ENCODE results near the gene KRT73.

DNA sequence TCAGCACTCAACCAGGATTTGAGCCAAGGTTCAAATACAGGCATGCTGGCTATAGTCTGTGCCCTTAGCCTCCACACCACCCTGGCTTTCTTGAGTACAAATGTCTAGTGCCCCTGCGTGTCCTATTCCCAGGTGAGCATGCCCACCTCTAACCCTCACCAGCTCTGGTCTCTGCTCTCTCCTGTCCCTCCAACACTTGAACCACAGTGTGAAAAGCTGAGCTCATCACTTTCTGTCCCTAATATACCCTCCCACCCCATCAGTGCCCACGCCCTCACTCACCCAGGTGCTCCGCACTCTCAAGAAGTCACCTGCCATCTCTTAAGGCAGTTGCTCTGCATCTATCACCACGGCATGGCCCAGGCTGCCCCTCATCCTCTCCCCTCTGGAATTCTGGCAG, 58.4 kb downstream of the KRT73 start:
- TF ChIP-seq, protein P1, sequence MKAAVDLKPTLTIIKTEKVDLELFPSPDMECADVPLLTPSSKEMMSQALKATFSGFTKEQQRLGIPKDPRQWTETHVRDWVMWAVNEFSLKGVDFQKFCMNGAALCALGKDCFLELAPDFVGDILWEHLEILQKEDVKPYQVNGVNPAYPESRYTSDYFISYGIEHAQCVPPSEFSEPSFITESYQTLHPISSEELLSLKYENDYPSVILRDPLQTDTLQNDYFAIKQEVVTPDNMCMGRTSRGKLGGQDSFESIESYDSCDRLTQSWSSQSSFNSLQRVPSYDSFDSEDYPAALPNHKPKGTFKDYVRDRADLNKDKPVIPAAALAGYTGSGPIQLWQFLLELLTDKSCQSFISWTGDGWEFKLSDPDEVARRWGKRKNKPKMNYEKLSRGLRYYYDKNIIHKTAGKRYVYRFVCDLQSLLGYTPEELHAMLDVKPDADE (IDR thresholded peaks at IDR 0.05), result no peak
- TF ChIP-seq, protein P2, sequence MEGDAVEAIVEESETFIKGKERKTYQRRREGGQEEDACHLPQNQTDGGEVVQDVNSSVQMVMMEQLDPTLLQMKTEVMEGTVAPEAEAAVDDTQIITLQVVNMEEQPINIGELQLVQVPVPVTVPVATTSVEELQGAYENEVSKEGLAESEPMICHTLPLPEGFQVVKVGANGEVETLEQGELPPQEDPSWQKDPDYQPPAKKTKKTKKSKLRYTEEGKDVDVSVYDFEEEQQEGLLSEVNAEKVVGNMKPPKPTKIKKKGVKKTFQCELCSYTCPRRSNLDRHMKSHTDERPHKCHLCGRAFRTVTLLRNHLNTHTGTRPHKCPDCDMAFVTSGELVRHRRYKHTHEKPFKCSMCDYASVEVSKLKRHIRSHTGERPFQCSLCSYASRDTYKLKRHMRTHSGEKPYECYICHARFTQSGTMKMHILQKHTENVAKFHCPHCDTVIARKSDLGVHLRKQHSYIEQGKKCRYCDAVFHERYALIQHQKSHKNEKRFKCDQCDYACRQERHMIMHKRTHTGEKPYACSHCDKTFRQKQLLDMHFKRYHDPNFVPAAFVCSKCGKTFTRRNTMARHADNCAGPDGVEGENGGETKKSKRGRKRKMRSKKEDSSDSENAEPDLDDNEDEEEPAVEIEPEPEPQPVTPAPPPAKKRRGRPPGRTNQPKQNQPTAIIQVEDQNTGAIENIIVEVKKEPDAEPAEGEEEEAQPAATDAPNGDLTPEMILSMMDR (conservative IDR thresholded peaks at IDR 0.05; ENCODE audit: low read depth in 2 of 2), result no peak
- TF ChIP-seq POLR2AphosphoS5 (IDR thresholded peaks at IDR 0.05; ENCODE audit: low read depth) (no peak), STAT1 (IDR thresholded peaks at IDR 0.05; ENCODE audit: unreplicated experiment) (no peak), ZNF462 (CRISPR knock-in tag; IDR thresholded peaks at IDR 0.05) (no peak), JUNB (IDR thresholded peaks at IDR 0.05; ENCODE audit: unreplicated experiment) (no peak), REST (IDR thresholded peaks at IDR 0.05; ENCODE audit: unreplicated experiment) (no peak), EZH2 (IDR thresholded peaks at IDR 0.05; ENCODE audit: low read depth, unreplicated experiment) (no peak), EZH2phosphoT487 (IDR thresholded peaks at IDR 0.05; ENCODE audit: unreplicated experiment) (no peak)

All from GM23338 (cell line).